ENCODE measurements around the gene EIF2B2.

DNA sequence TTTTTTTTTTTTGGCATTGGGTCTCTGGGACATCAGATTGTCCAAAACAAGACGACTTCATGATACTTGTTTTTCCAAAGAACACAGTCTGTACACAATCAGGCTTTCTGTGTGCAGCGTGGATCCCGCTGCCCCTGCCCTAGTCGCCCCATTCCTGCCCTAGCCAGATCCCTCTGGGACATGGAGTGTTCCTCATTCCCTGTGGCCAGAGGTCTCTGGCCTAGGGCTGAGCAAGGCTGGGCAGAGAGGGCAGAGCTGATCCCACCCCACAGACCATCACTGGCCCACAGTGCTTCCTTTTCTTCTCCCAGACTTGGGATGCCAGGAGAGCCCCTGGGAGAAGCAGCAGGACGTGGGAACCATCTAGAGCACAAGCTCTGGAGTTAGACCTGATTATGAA lies 20.9 kb upstream of the EIF2B2 start:
- TF ChIP-seq POLR2A (IDR thresholded peaks at IDR 0.05; ENCODE audit: low read depth, low read length) (no peak), POLR2AphosphoS5 (IDR thresholded peaks at IDR 0.05; ENCODE audit: low read depth, low read length) (no peak)

All from GM12892 (cell line).